GM18498 (cell line): ENCODE data around the gene C4orf54.

ENCODE experiments used
- ATAC-seq: cut with Tn5 transposase; IDR thresholded peaks from one replicate; pipeline ENCODE4 v1.9.1; 2021; ENCODE audit warnings: mild to moderate bottlenecking, moderate library complexity; ENCODE audit not compliant: unreplicated experiment

Gene C4orf54

DNA sequence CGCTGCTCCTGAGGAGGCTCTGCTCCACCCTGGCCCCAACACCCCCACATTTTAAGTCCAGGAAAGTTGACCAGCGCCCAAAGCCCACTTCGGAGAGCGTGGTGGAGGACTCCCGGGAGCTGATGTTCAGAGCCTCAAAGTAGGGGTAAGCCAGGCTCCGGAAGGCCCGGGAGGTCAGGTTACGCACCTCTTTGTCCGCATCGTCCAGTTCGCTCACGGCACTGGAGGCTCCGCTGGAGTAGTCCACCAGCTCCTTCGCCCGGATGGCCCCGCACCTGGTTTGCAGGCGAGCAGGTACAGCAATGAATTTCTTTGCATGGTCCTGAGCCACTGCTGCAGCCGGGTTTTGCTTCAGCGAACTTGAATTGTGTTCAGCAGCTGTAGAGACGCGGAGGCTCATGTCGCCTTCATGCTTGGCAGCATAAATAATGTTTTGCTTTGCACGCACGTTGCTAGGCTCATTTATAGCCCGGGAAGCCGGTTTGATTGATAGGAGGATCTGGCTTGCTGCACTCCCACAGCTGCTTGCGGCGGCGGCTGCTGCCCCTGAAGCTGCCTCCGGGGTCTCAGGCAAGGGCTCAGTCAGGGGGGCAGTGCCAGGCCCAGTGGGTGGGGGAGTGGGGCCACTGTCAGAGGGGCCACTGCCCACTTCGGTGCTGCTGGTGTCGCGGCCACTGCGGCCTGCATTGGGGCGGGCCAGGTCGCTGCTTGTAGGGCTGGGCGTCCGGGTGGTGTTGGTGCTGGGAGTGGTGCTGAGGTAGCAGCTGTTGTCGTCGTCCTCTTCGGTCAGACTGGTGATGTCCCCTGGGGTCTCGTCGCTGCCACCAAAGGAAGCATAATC, 4.8 kb downstream of the C4orf54 start:
- ATAC-seq: no peak

DNA sequence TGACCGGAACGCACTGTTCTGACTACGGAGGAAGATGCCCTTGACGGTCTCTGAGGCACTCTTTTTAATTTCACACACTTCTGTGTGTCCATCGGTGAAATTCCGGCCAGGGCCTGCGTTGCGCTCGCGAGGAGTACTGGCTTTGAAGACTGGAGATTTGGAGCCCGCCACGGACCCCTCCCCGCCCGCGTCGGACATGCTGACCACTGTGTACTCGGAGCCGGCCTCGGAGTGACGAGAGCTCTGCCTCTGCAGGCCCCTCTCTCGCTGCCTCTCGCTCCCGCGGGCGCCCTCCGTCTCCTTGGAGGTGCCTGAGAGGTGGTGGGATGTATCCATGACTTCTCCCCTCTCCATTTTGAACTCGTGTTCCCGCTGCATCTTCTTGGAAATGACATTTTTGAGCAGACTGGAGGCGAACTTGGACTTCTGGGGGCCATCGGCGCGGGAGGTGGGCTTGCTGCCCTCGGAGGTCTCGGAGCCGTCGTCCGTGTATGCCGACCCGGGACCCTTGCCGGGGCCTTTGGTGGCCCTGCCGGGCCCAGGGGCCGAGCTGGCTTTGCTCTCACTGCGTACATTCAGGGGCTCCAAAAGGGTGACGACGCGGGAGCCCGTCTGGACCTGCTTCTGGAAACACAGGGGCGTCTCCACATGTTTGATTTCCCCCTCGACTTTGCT, 5.7 kb downstream of the C4orf54 start:
- no peak for ATAC-seq

DNA sequence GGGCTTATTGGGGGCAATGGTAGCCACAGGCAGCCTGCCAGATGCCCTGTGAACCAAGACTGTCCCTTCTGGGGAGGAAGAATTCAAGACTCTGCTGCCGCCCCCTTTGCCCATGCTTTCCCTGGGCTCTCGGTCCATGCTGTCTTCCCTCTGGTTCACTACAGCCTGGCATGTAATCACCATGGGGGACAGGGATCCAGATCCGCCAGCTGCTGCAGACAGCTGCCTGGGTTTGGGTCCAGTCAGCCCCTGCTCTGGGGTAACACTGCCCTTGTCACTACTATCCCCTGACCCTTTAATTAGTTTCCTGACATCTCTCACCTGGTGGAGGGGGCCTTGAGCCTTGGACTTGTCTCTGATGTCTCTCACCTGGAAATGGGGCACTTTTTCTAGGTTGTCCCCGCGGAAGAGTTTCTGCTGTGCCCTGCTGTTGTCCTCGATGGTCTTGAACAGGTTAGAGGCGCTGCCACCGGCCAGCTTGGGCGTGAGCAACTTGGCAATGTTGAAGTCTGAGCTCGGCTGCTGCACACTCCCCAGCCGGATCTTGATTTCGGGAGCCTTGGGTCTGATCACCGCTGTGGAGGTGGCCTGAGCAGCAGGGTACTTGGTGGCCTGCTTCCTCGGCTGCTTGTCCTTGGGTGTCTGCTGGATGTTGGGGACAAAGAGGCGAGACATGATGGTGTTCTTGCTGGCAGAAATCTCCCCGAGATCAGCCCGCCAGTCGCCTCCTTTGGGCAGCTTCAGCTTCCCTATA, 6.4 kb downstream of the C4orf54 start:
- ATAC-seq: no peak

GRCh38 chr4:99649778-99650177, 7.8 kb downstream of the C4orf54 start:
- no peak for ATAC-seq

- ATAC-seq: no peak
These were observed 8.4 kb downstream of the C4orf54 start for GRCh38 chr4:99649208-99649607.

DNA sequence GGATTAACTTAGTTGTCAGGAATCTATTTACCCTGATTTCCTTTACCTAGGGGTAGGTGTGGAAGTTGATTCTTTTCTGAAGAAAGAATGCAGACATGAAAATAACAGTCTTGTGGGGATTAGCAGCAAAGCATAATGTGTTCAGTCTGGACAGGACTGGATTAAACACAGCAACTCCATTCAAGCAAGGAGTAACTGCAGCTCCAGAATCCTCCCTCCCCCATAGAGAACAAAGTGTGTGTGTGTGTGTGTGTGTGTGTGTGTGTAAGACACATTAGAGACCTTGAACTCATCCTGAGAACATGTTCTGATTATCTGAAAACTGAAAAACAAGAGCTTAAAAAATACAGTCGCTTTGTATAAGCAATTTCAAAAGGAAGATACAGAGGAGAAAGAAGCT, 9.3 kb downstream of the C4orf54 start:
- ATAC-seq: no peak

GRCh38 chr4:99647071-99647470, 10.6 kb downstream of the C4orf54 start:
- no peak for ATAC-seq

- ATAC-seq: no peak
These were observed 12.0 kb downstream of the C4orf54 start for GRCh38 chr4:99645638-99646037.

GRCh38 chr4:99645036-99645435, 12.6 kb downstream of the C4orf54 start:
- ATAC-seq: no peak

GRCh38 chr4:99644453-99644852, 13.2 kb downstream of the C4orf54 start:
- no peak for ATAC-seq

- ATAC-seq: no peak
These were observed 14.7 kb downstream of the C4orf54 start for GRCh38 chr4:99642725-99643489.

DNA sequence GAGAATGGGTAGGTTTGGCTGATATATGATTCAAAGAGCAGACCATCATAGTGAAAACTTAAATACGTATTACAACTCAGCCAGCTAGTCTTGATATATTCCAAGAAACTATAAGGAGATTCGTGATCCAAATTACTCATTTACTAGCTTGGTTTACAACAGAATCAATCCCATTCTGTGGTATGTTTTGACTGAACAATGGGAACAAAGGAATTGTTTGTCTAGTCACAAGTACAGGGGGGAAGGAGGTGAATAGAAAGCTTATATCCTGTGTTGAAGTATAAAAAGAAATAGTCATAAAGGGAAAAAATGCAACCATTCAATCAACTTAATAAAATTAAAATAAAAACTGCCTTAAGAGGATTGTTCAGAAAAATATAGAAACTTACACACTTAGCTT, 17.0 kb downstream of the C4orf54 start:
- no peak for ATAC-seq

DNA sequence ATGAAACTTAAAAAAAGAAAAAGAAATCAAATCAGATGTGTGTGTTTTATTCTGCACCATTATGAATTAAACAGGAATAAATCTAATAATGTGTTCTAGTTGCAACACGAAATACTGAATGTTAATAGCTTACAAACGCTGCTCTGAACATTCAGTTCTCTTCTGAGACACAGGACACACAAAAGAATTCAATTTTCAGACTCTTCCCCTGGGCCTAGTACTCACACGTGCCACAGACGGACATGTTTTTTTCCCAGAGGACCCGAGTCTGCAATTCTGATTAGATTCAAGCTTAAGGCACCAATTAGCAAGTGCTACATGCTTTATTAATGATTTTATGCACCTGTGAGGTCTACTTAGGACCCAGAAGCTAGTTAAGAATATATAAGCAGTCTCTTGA, 20.5 kb downstream of the C4orf54 start:
- no peak for ATAC-seq

DNA sequence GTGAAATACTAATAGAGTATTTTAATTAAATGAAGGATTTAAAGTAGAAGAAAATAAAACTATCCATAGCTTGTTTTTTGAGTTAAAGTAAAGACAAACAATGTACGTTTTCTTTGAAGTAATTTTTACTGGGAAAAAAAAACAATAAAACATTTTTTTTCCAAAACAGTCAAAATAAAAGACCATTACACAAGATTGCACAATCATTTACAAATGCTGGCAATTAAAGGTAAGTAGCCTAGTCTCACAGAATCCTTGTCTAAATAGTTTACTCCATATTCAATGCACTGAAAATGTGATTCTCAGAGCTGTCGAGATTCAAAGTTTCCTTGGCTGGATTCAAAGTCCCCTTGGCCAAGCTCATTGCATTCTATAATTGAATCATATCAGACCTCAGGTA, 21.2 kb downstream of the C4orf54 start:
- ATAC-seq: no peak

GRCh38 chr4:99635601-99636000, 22.0 kb downstream of the C4orf54 start:
- ATAC-seq: no peak

DNA sequence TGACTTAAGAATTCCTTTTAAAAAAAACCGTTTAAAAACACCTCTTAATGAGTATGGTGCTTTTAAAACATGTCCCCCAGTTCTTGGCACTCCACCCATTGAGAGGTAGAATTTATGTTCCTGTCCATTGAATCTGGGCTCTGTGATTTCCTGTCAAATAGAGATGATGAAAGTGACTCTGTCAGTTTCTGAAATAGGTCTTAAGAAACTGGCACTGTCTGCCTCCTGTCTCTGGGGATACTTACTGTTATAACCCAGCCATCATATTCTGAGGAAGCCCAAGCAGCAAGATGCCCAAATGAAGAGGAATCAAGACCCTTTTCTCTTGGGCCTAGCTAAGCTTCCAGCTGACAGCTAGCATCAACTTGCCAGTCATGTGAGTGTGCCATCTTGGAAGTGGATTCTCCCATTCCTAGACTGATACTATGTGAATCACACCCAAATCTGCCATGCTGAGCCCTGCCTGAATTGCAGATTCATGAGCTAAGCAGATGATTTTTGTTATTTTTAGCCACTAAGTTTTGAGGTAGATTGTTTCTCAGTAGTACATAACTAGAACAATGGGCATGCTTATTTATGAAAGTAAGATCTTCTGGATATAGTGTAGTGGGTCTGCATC, 22.8 kb downstream of the C4orf54 start:
- ATAC-seq: no peak

DNA sequence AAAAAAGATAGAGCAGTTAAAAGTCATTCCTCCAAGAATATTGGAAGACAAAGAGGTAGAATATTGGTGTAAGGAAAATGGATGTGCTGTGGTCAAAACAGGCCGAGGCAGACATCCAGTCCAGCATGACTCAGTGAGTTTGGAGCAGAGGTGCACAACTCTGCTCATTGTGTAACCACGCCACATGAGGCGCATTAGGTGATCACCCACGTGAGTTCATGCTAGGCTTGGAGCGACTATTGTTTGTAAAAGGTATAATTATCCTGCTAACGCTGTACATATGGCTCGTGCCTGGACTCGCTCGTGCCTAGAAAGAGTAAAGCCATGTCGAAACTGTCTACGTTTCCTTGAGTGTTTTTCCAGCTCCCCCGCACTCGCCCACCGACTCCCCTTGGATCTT, 23.9 kb downstream of the C4orf54 start:
- no peak for ATAC-seq

DNA sequence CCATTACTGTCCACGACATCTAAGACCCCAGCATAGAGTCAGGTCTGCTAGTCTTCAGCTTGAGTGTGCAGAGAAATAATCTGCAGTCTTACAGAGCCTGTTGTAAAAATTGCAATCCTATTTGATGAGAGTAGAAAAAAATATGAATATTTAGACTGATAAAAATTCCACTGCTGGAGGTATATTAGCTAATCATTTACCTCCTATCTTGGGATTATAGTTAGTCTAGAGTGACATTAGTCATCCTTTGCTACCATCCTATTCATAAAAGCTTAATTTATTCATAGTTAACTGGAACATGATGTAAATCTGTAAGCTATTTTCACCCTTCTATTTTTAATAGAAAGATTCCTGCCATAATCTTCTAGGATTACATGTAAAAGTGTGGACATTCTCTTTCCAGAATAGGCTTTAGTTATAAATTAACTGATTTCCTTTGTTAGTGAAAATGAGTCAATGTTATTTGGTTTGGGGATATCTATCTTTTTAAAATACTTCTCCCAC, 26.7 kb downstream of the C4orf54 start:
- no peak for ATAC-seq

- no peak for ATAC-seq
These were observed 27.6 kb downstream of the C4orf54 start for GRCh38 chr4:99629962-99630554.

GRCh38 chr4:99628040-99628439, 29.6 kb downstream of the C4orf54 start:
- no peak for ATAC-seq
